Naive thymus-derived CD4-positive, alpha-beta T cell (primary cell): ENCODE data around the gene AGFG1. TPM values are rescaled to one million over a fixed set of nuclear protein-coding genes. Genes with fewer than 3 reads are reported as not detected.

Experiments used
- ATAC-seq: fragments of 150-1000 bp; cut with Tn5 transposase; 2 replicates; pipeline ENCODE4 v1.10.0; 2021; ENCODE audit warnings: mild to moderate bottlenecking, moderate library complexity
- CTCF ChIA-PET: fragments of 350-600 bp; sonication (Branson Sonifier 250); formaldehyde crosslinking; loops from one replicate; lab custom pipeline; 2021; ENCODE audit warnings: antibody characterized with exemption; lab: Charles Lee
- POLR2A ChIA-PET: fragments of 350-600 bp; sonication (Branson Sonifier 250); formaldehyde crosslinking; loops from one replicate; lab custom pipeline; 2021; ENCODE audit warnings: antibody characterized with exemption, inconsistent platforms; lab: Charles Lee
- DNase-seq, 9 donors: peaks; one replicate each; pipeline versions ENCODE4 v3.0.0 to v3.0.0-alpha.2; 2020 to 2022; ENCODE audit warnings: mixed read lengths in 1 of 9
- H3K27ac ChIP-seq: one replicate; pipeline ENCODE4 v1.7.0; 2013; ENCODE audit warnings: mild to moderate bottlenecking, low read depth, low read length, moderate library complexity
- H3K27me3 ChIP-seq, 2 donors: one replicate each; pipeline ENCODE4 v1.7.0; 2013; ENCODE audit warnings: low read length in 2 of 2, mild to moderate bottlenecking in 2 of 2, moderate library complexity in 2 of 2; ENCODE audit not compliant: control insufficient read depth in 2 of 2, insufficient read depth in 2 of 2
- H3K36me3 ChIP-seq, 3 experiments: 1 replicate in 2 of 3; 2 replicates in 1 of 3; pipeline ENCODE4 v1.7.0; 2013; ENCODE audit warnings: low read length in 3 of 3, mild to moderate bottlenecking in 3 of 3, moderate library complexity in 1 of 3; ENCODE audit not compliant: insufficient read depth in 3 of 3, control insufficient read depth in 2 of 3
- H3K4me1 ChIP-seq, 2 donors: one replicate each; pipeline ENCODE4 v1.7.0; 2013; ENCODE audit warnings: low read length in 2 of 2, mild to moderate bottlenecking in 2 of 2, moderate library complexity in 1 of 2; ENCODE audit not compliant: control insufficient read depth in 2 of 2, insufficient read depth in 2 of 2
- H3K4me3 ChIP-seq: 2 replicates; pipeline ENCODE4 v1.7.0; 2013; ENCODE audit warnings: mild to moderate bottlenecking, low read length
- H3K9me3 ChIP-seq, 3 experiments: 1 replicate in 2 of 3; 2 replicates in 1 of 3; pipeline ENCODE4 v1.7.0; 2013; ENCODE audit warnings: low read length in 3 of 3; ENCODE audit not compliant: control insufficient read depth in 2 of 3
- H3K27ac Mint-ChIP-seq, 9 donors: one replicate each; pipeline ENCODE4 v1.8.0; 2020 to 2022; ENCODE audit warnings: mixed read lengths in 9 of 9, mild to moderate bottlenecking in 8 of 9, moderate library complexity in 5 of 9, inconsistent platforms in 2 of 9
- H3K27me3 Mint-ChIP-seq, 5 donors: one replicate each; pipeline ENCODE4 v1.8.0; 2021 to 2022; ENCODE audit warnings: mixed read lengths in 5 of 5, mild to moderate bottlenecking in 1 of 5
- H3K36me3 Mint-ChIP-seq, 5 donors: one replicate each; pipeline ENCODE4 v1.8.0; 2020 to 2022; ENCODE audit warnings: mixed read lengths in 5 of 5, mild to moderate bottlenecking in 3 of 5, inconsistent platforms in 1 of 5
- H3K4me1 Mint-ChIP-seq, 7 donors: one replicate each; pipeline ENCODE4 v1.8.0; 2020 to 2022; ENCODE audit warnings: mixed read lengths in 7 of 7, mild to moderate bottlenecking in 3 of 7, inconsistent platforms in 1 of 7
- H3K4me3 Mint-ChIP-seq, 10 donors: one replicate each; pipeline ENCODE4 v1.8.0; 2020 to 2022; ENCODE audit warnings: mild to moderate bottlenecking in 10 of 10, mixed read lengths in 10 of 10, moderate library complexity in 6 of 10, inconsistent platforms in 2 of 10
- H3K9me3 Mint-ChIP-seq, 11 donors: one replicate each; pipeline ENCODE4 v1.8.0; 2020 to 2022; ENCODE audit warnings: mixed read lengths in 11 of 11, mild to moderate bottlenecking in 4 of 11, inconsistent platforms in 1 of 11, moderate library complexity in 1 of 11
- intact Hi-C, 2 donors: fragments of 100-400 bp; cut with micrococcal nuclease; formaldehyde crosslinking; loops; one replicate each; pipeline ENCODE4 v1.15.1; 2023
- polyA plus RNA-seq, 2 donors: library from polyadenylated mRNA; unstranded; fragments of 300-500 nt; fragmentation: Illumina TruSeq; gene quantifications; one replicate each; pipeline ENCODE4 v1.2.3, GENCODE V29; 2021
- total RNA-seq, 6 experiments: library from RNA in 5 of 6; stranded (reverse) in 5 of 6; gene quantifications; 1 replicate in 5 of 6; 2 replicates in 1 of 6; pipeline ENCODE4 v1.2.3 and lab custom pipeline; 2021 to 2026

Gene AGFG1
- total and polyA plus RNA-seq, 7 experiments from 2014 or later: 10.6 to 84.5 (median 55.4) TPM

DNA sequence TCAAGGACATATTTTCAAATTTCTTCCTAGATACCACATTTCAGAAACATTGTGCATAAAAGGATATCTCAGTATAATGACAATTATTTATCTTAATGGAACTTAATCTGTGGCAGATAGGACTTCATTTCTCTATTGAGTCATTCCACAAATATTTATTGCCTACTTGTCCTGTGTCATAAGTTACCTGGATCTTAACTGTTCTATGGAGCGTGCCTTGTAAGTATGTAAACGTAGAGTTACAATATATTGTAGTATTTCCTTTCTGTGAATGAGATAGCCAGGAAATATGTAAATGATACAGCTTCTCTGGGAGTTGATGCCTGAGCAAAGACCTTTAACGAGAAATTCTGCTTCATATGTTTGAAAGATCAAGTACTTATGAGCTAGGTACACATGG, 2.5 kb downstream of the AGFG1 start:
- Mint-ChIP-seq H3K4me1 (peaks cover 33 to 76% (median 56%) of the 10 kb centered on the region in 7 donors), H3K9me3 (no peaks in the 10 kb centered on the region), H3K27ac (peak overlapping the region in 6 of 9 donors; percentile 26 to 77 (median 48)), H3K36me3 (peaks cover 0 to 3% (median 0%) of the 10 kb centered on the region in 5 donors), H3K27me3 (no peaks in the 10 kb centered on the region), H3K4me3 (peak overlapping the region; percentile 1 to 96 (median 88))
- H3K27ac ChIP-seq: peak overlapping the region; percentile 10
- ATAC-seq: no peak
- H3K27me3 ChIP-seq: no peaks in the 10 kb centered on the region
- no peak overlapping the region for H3K4me3 ChIP-seq
- POLR2A ChIA-PET: no interaction called here
- H3K4me1 ChIP-seq: peaks cover 30% of the 10 kb centered on the region in 2 donors
- no peaks in the 10 kb centered on the region for H3K9me3 ChIP-seq
- no peak for DNase-seq
- CTCF ChIA-PET: no interaction called here
- H3K36me3 ChIP-seq: no peaks in the 10 kb centered on the region
- intact Hi-C loops: loop anchor here in 1 of 2 donors (5.0 kb wide), 1 partner anchor 682 kb away; no protein-coding TSS in a partner anchor

- Histone ChIP-seq H3K36me3 (no peaks in the 10 kb centered on the region), H3K27me3 (no peaks in the 10 kb centered on the region), H3K4me3 (no peak overlapping the region), H3K4me1 (peaks cover 39 to 43% of the 10 kb centered on the region in 2 donors), H3K27ac (no peak overlapping the region), H3K9me3 (no peaks in the 10 kb centered on the region)
- H3K4me3 Mint-ChIP-seq: no peak overlapping the region
- H3K4me1 Mint-ChIP-seq: peaks cover 49 to 93% (median 71%) of the 10 kb centered on the region in 7 donors
- intact Hi-C loops: loop anchor here in 1 of 2 donors (5.0 kb wide), 1 partner anchor 35 kb away; no protein-coding TSS in a partner anchor
- no peaks in the 10 kb centered on the region for H3K27me3 Mint-ChIP-seq
- no peak for DNase-seq
- no peak for ATAC-seq
- H3K9me3 Mint-ChIP-seq: no peaks in the 10 kb centered on the region
- ChIA-PET POLR2A (no interaction called here), CTCF (no interaction called here)
- H3K27ac Mint-ChIP-seq: peak overlapping the region in 1 of 9 donors; percentile 14
- H3K36me3 Mint-ChIP-seq: peaks cover 0 to 7% (median 2%) of the 10 kb centered on the region in 5 donors
Measured at GRCh38 chr2:227477291-227477690, 5.3 kb downstream of the AGFG1 start.

DNA sequence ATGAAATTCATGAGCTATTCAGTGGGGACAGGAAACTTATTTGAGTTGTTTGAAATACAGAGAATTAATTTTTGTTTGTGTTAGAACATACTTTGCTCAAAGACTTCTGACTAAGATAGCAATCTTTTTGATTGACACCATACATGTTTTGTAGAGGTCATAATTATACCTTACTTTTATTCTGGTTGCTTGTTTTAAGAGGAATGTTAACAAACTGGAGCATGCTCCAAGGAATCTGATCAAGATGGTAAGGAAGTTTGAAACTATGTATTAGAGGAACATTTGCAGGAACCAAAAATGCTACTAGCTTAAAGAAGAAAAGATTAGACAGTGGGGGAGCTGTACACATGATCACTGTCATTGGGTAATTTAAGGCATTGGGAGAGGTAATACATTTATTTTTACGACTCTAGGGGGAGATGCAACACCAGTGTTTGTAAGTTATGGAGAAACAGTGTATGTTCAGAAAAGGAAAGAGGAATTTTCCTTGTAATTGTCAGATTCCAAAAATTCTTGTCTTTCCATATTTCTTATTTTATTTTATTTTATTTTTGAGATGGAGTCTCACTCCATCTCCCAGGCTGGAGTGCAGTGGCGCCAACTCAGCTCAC, 8.0 kb downstream of the AGFG1 start:
- H3K4me1 Mint-ChIP-seq: peaks cover 44 to 98% (median 68%) of the 10 kb centered on the region in 7 donors
- intact Hi-C loops: loop anchor here (2.0 to 5.0 kb wide), 4 partner anchors 32 to 287 kb away; no protein-coding TSS in a partner anchor
- Histone ChIP-seq H3K4me1 (peaks cover 28 to 31% of the 10 kb centered on the region in 2 donors), H3K36me3 (no peaks in the 10 kb centered on the region), H3K9me3 (no peaks in the 10 kb centered on the region), H3K4me3 (no peak overlapping the region), H3K27ac (peak overlapping the region; percentile 2), H3K27me3 (no peaks in the 10 kb centered on the region)
- H3K27me3 Mint-ChIP-seq: no peaks in the 10 kb centered on the region
- POLR2A ChIA-PET: no interaction called here
- DNase-seq (peak in 2 of 9 donors; percentile 12 to 14), ATAC-seq (peak; percentile 71)
- peaks cover 0 to 8% (median 4%) of the 10 kb centered on the region in 5 donors for H3K36me3 Mint-ChIP-seq
- peak overlapping the region; percentile 0 to 85 (median 26) for H3K27ac Mint-ChIP-seq
- H3K9me3 Mint-ChIP-seq: peaks cover 0 to under 1% (median 0%) of the 10 kb centered on the region in 11 donors
- H3K4me3 Mint-ChIP-seq: peak overlapping the region in 8 of 10 donors; percentile 7 to 59 (median 32)
- CTCF ChIA-PET: interaction anchor here (0.7 to 1.2 kb wide), 3 partner anchors 12 to 286 kb away, joined by 4 to 5 read pairs (median 4); no protein-coding TSS in a partner anchor

- Histone ChIP-seq H3K4me3 (no peak overlapping the region), H3K9me3 (no peaks in the 10 kb centered on the region), H3K36me3 (no peaks in the 10 kb centered on the region), H3K4me1 (peaks cover 24 to 26% of the 10 kb centered on the region in 2 donors), H3K27ac (no peak overlapping the region), H3K27me3 (no peaks in the 10 kb centered on the region)
- H3K9me3 Mint-ChIP-seq: peaks cover 0 to 3% (median 0%) of the 10 kb centered on the region in 11 donors
- ChIA-PET CTCF (interaction anchor here (0.7 to 1.2 kb wide), 3 partner anchors 12 to 285 kb away, joined by 4 to 5 read pairs (median 4); no protein-coding TSS in a partner anchor), POLR2A (no interaction called here)
- H3K27me3 Mint-ChIP-seq: no peaks in the 10 kb centered on the region
- peak; percentile 53 for ATAC-seq
- peaks cover 0 to 11% (median 5%) of the 10 kb centered on the region in 5 donors for H3K36me3 Mint-ChIP-seq
- peak overlapping the region in 9 of 10 donors; percentile 2 to 59 (median 24) for H3K4me3 Mint-ChIP-seq
- peak overlapping the region in 7 of 9 donors; percentile 0 to 79 (median 49) for H3K27ac Mint-ChIP-seq
- peak in 1 of 9 donors; percentile 13 for DNase-seq
- intact Hi-C loops: loop anchor here (2.0 to 5.0 kb wide), 3 partner anchors 47 to 286 kb away; no protein-coding TSS in a partner anchor
- H3K4me1 Mint-ChIP-seq: peaks cover 39 to 98% (median 64%) of the 10 kb centered on the region in 7 donors
Measured at GRCh38 chr2:227480528-227480927, 8.6 kb downstream of the AGFG1 start.

DNA sequence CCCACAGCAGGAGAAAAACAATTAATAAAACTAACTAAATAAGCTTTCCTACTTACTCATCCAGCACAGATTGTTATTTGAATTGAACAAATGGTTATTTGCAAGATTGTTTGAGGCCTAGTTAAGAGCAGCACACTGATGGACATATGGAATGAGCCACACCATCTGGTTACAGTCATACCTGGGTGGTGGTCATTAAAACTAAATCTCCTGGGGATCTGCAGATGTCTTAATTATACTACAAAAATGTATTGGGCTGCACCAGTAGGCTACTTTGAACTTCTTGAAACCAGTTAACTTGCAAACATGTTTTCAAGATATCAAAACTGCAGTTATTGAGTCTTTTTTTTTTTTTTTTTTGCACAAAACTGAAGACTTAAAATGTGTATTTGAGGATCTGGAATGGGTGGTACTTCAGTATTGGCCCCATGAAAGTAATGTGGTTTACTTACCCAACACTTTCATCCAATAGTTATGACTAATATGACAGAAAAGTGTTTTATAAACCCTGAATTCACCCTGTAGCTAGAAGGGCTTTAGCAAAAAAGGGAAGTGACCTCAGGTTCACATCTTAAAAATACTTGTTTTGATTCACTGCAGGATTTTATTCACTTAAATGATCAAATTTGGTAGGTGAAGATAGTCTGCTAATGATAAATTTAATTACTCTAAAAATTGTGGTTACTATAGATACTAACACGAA, 10.8 kb downstream of the AGFG1 start:
- ChIA-PET POLR2A (no interaction called here), CTCF (interaction anchor here (1.3 kb wide), 1 partner anchor 283 kb away, joined by 4 read pairs; no protein-coding TSS in a partner anchor)
- peaks cover 0 to 16% (median 12%) of the 10 kb centered on the region in 5 donors for H3K36me3 Mint-ChIP-seq
- Histone ChIP-seq H3K36me3 (no peaks in the 10 kb centered on the region), H3K27ac (no peak overlapping the region), H3K4me1 (peaks cover 29% of the 10 kb centered on the region in 2 donors), H3K4me3 (no peak overlapping the region), H3K27me3 (no peaks in the 10 kb centered on the region), H3K9me3 (no peaks in the 10 kb centered on the region)
- DNase-seq (no peak), ATAC-seq (peak; percentile 66)
- peak overlapping the region in 7 of 9 donors; percentile 11 to 67 (median 49) for H3K27ac Mint-ChIP-seq
- peaks cover 0 to 10% (median 0%) of the 10 kb centered on the region in 11 donors for H3K9me3 Mint-ChIP-seq
- peak overlapping the region in 7 of 10 donors; percentile 0 to 45 (median 36) for H3K4me3 Mint-ChIP-seq
- intact Hi-C loops: loop anchor here (5.0 kb wide), 2 partner anchors 45 to 175 kb away; no protein-coding TSS in a partner anchor
- H3K4me1 Mint-ChIP-seq: peaks cover 41 to 98% (median 73%) of the 10 kb centered on the region in 7 donors
- H3K27me3 Mint-ChIP-seq: no peaks in the 10 kb centered on the region

- DNase-seq (no peak), ATAC-seq (no peak)
- intact Hi-C loops: no loop called here
- Histone ChIP-seq H3K4me1 (peaks cover 20 to 21% of the 10 kb centered on the region in 2 donors), H3K36me3 (no peaks in the 10 kb centered on the region), H3K9me3 (no peaks in the 10 kb centered on the region), H3K4me3 (no peak overlapping the region), H3K27me3 (no peaks in the 10 kb centered on the region), H3K27ac (no peak overlapping the region)
- peak overlapping the region in 6 of 10 donors; percentile 15 to 57 (median 34) for H3K4me3 Mint-ChIP-seq
- peaks cover 33 to 85% (median 68%) of the 10 kb centered on the region in 7 donors for H3K4me1 Mint-ChIP-seq
- H3K27ac Mint-ChIP-seq: peak overlapping the region in 2 of 9 donors; percentile 10 to 17
- CTCF ChIA-PET: interaction anchor here (0.6 to 0.9 kb wide), 2 partner anchors 45 to 1997 kb away, joined by 4 read pairs; no protein-coding TSS in a partner anchor
- H3K27me3 Mint-ChIP-seq: no peaks in the 10 kb centered on the region
- H3K9me3 Mint-ChIP-seq: peaks cover 0 to 10% (median 0%) of the 10 kb centered on the region in 11 donors
- POLR2A ChIA-PET: no interaction called here
- H3K36me3 Mint-ChIP-seq: peaks cover 0 to 19% (median 17%) of the 10 kb centered on the region in 5 donors
Measured at GRCh38 chr2:227485429-227485828, 13.5 kb downstream of the AGFG1 start.
